HL-60 (cell line): Measurements from ENCODE around the gene CDH15.
"Not testable (repeated sequence)": the region's sequence is repeated elsewhere in the genome, so short reads cannot be mapped to it uniquely, and the experiment has no call there.

Experiments
- DNase-seq, 2 experiments: peaks; one replicate each; pipeline ENCODE4 v3.0.0-alpha.2; 2010 to 2020; ENCODE audit warnings: low read depth in 1 of 2, low spot score in 1 of 2
- H3K27ac ChIP-seq: fragments of 250-450 bp; sonication (Bioruptor Pico); replicated peaks from 2 replicates; pipeline ENCODE4 v1.5.1; 2020; ENCODE audit warnings: mild to moderate bottlenecking, moderate library complexity
- H3K27me3 ChIP-seq: fragments of 250-450 bp; sonication (Bioruptor Pico); 2 replicates; pipeline ENCODE4 v1.5.1; 2021; ENCODE audit warnings: mild to moderate bottlenecking, moderate library complexity; ENCODE audit not compliant: insufficient read depth, poor library complexity, severe bottlenecking
- H3K4me3 ChIP-seq: replicated peaks from 2 replicates; pipeline ENCODE4 v1.5.1; 2011; ENCODE audit warnings: mild to moderate bottlenecking, control low read depth, low read length; ENCODE audit not compliant: insufficient read depth
- CTCF ChIP-seq: IDR thresholded peaks from one replicate; pipeline ENCODE4 v1.5.1; 2011; ENCODE audit warnings: low read length, control low read depth, inconsistent platforms; ENCODE audit not compliant: insufficient read depth
- GABPA ChIP-seq: IDR thresholded peaks from 2 replicates; pipeline ENCODE4 v1.6.1; 2012; ENCODE audit warnings: low read depth
- POLR2AphosphoS5 ChIP-seq: IDR thresholded peaks from 2 replicates; pipeline ENCODE4 v1.6.1; 2012; ENCODE audit warnings: low read depth
- REST ChIP-seq: IDR thresholded peaks from 2 replicates; pipeline ENCODE4 v1.6.1; 2012; ENCODE audit warnings: low read depth; ENCODE audit not compliant: insufficient replicate concordance
- SPI1 ChIP-seq: IDR thresholded peaks from 2 replicates; pipeline ENCODE4 v1.6.1; 2012; ENCODE audit warnings: low read depth, mild to moderate bottlenecking, borderline replicate concordance

Gene CDH15

GRCh38 chr16:89243664-89244063 lies 72.1 kb downstream of the CDH15 start:
- no peaks in the 10 kb centered on the region for H3K27me3 ChIP-seq
- no peak for TF ChIP-seq GABPA
- TF ChIP-seq SPI1, result no peak
- TF ChIP-seq REST, result no peak
- no peak for TF ChIP-seq POLR2AphosphoS5
- TF ChIP-seq CTCF, result no peak
- H3K4me3 ChIP-seq, result no peak overlapping the region
- H3K27ac ChIP-seq, result no peak overlapping the region
- no peak for DNase-seq

GRCh38 chr16:89244264-89244663 lies 72.7 kb downstream of the CDH15 start:
- H3K27me3 ChIP-seq, H3K4me3 ChIP-seq, DNase-seq, H3K27ac ChIP-seq: not testable (repeated sequence)

- H3K27ac ChIP-seq, result no peak overlapping the region
- no peaks in the 10 kb centered on the region for H3K27me3 ChIP-seq
- H3K4me3 ChIP-seq, result no peak overlapping the region
- TF ChIP-seq REST, result no peak
- TF ChIP-seq GABPA, result no peak
- TF ChIP-seq SPI1, result no peak
- DNase-seq, result no peak
Measured at GRCh38 chr16:89244754-89245153, 73.2 kb downstream of the CDH15 start.
